ENCODE measurements around the gene GTSF1L. TPM values are rescaled to one million over a fixed set of nuclear protein-coding genes. Genes with fewer than 3 reads are reported as not detected.

Gene GTSF1L
- total RNA-seq, 4 donors from 2014 or later = not detected

- Histone ChIP-seq H3K27ac (replicated peaks in 1 of 4) (no peak overlapping the region), H3K36me3 (no peaks in the 10 kb centered on the region), H3K4me1 (no peaks in the 10 kb centered on the region), H3K9me3 (no peaks in the 10 kb centered on the region), H3K4me3 (no peak overlapping the region), H3K27me3 (no peaks in the 10 kb centered on the region)
- TF ChIP-seq POLR2A (IDR thresholded peaks at IDR 0.05; ENCODE audit: low read depth) (no peak), POLR2AphosphoS5 (IDR thresholded peaks at IDR 0.05) (no peak)
- TF ChIP-seq, protein P1, sequence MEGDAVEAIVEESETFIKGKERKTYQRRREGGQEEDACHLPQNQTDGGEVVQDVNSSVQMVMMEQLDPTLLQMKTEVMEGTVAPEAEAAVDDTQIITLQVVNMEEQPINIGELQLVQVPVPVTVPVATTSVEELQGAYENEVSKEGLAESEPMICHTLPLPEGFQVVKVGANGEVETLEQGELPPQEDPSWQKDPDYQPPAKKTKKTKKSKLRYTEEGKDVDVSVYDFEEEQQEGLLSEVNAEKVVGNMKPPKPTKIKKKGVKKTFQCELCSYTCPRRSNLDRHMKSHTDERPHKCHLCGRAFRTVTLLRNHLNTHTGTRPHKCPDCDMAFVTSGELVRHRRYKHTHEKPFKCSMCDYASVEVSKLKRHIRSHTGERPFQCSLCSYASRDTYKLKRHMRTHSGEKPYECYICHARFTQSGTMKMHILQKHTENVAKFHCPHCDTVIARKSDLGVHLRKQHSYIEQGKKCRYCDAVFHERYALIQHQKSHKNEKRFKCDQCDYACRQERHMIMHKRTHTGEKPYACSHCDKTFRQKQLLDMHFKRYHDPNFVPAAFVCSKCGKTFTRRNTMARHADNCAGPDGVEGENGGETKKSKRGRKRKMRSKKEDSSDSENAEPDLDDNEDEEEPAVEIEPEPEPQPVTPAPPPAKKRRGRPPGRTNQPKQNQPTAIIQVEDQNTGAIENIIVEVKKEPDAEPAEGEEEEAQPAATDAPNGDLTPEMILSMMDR (IDR thresholded peaks at IDR 0.05) = no peak
- no peak for DNase-seq (ENCODE audit: extremely low spot score)
- 97% methylated on average over 4 of the region's 4 CpGs for WGBS
- intact Hi-C loops (cut with DNase I) = no loop called here
These were observed 37.6 kb downstream of the GTSF1L start for GRCh38 chr20:43689165-43689564.

GRCh38 chr20:43686820-43687219 lies 40.0 kb downstream of the GTSF1L start:
- WGBS = 98% methylated on average over 11 of the region's 13 CpGs
- DNase-seq (ENCODE audit: extremely low spot score) = no peak
- Histone ChIP-seq H3K9me3 (no peaks in the 10 kb centered on the region), H3K4me3 (no peak overlapping the region), H3K27ac (replicated peaks in 1 of 4) (no peak overlapping the region), H3K36me3 (no peaks in the 10 kb centered on the region), H3K4me1 (no peaks in the 10 kb centered on the region), H3K27me3 (no peaks in the 10 kb centered on the region)
- intact Hi-C loops (cut with DNase I) = no loop called here
- TF ChIP-seq, protein P1 (IDR thresholded peaks at IDR 0.05) = no peak
- TF ChIP-seq POLR2AphosphoS5 (IDR thresholded peaks at IDR 0.05) (no peak), EP300 (IDR thresholded peaks at IDR 0.05) (no peak), POLR2A (IDR thresholded peaks at IDR 0.05; ENCODE audit: low read depth) (no peak)

DNA sequence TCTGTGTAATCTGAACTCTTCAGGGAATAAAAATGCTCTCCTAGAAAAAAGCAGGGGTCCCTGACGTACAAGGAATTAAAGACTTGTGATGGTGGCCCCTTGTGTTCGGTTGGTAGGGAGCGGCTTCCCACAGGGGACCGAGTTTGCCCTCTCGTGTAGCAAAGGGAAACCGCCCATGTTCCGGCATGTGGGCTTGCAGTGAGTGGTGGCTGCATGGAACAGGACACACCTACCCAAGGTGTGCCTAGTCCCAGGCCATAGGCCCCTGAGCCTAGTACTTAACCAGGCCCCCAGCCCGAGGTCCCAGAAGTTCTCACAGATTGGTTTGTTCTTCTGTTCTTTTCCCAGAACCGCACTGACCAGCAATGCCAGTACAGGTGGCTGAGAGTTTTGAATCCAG lies 44.4 kb downstream of the GTSF1L start:
- H3K27ac ChIP-seq (replicated peaks in 1 of 4) = no peak overlapping the region

GRCh38 chr20:43681991-43682410 lies 44.8 kb downstream of the GTSF1L start:
- H3K4me1 ChIP-seq = no peaks in the 10 kb centered on the region
- no peaks in the 10 kb centered on the region for H3K36me3 ChIP-seq
- intact Hi-C loops (cut with DNase I) = no loop called here
- 100% methylated on average over 1 of the region's 2 CpGs for WGBS
- H3K27ac ChIP-seq (replicated peaks in 1 of 4) = no peak overlapping the region
- no peaks in the 10 kb centered on the region for H3K9me3 ChIP-seq
- TF ChIP-seq EP300 (IDR thresholded peaks at IDR 0.05) = no peak
- no peak for TF ChIP-seq POLR2AphosphoS5 (IDR thresholded peaks at IDR 0.05)
- TF ChIP-seq POLR2A (IDR thresholded peaks at IDR 0.05; ENCODE audit: low read depth) = no peak
- TF ChIP-seq, protein P1 (IDR thresholded peaks at IDR 0.05) = no peak
- no peak for DNase-seq (ENCODE audit: extremely low spot score)
- H3K4me3 ChIP-seq = no peak overlapping the region
- no peaks in the 10 kb centered on the region for H3K27me3 ChIP-seq

More for the DNA sequence above, 44.4 kb downstream of the GTSF1L start:
- Histone ChIP-seq H3K27me3 (no peaks in the 10 kb centered on the region), H3K4me1 (no peaks in the 10 kb centered on the region), H3K36me3 (no peaks in the 10 kb centered on the region), H3K4me3 (no peak overlapping the region), H3K9me3 (no peaks in the 10 kb centered on the region)
- intact Hi-C loops (cut with DNase I) = no loop called here
- TF ChIP-seq, protein P1 (IDR thresholded peaks at IDR 0.05) = no peak
- no peak for TF ChIP-seq POLR2A (IDR thresholded peaks at IDR 0.05; ENCODE audit: low read depth)
- TF ChIP-seq POLR2AphosphoS5 (IDR thresholded peaks at IDR 0.05) = no peak
- no peak for TF ChIP-seq EP300 (IDR thresholded peaks at IDR 0.05)
- no peak for DNase-seq (ENCODE audit: extremely low spot score)
- WGBS = 95% methylated on average over 9 of the region's 9 CpGs

- TF ChIP-seq POLR2A (IDR thresholded peaks at IDR 0.05; ENCODE audit: low read depth) = no peak
- no peak for TF ChIP-seq POLR2AphosphoS5 (IDR thresholded peaks at IDR 0.05)
- no peak for TF ChIP-seq EP300 (IDR thresholded peaks at IDR 0.05)
- TF ChIP-seq, protein P1 (IDR thresholded peaks at IDR 0.05) = no peak
- no peaks in the 10 kb centered on the region for H3K27me3 ChIP-seq
- no peaks in the 10 kb centered on the region for H3K36me3 ChIP-seq
- no peaks in the 10 kb centered on the region for H3K9me3 ChIP-seq
- no peaks in the 10 kb centered on the region for H3K4me1 ChIP-seq
- no peak for DNase-seq (ENCODE audit: extremely low spot score)
- intact Hi-C loops (cut with DNase I) = no loop called here
- WGBS = 66% methylated on average over 6 of the region's 8 CpGs
- H3K27ac ChIP-seq (replicated peaks in 1 of 4) = no peak overlapping the region
- no peak overlapping the region for H3K4me3 ChIP-seq
These were observed 45.3 kb downstream of the GTSF1L start for GRCh38 chr20:43681468-43681942.
